Activated CD4-positive, alpha-beta T cell treated with anti-CD3 and anti-CD28 coated beads, Interleukin-2, amount 50 U/mL, for 1 hour (primary cell): Measurements from ENCODE around the gene COMMD1.
"Not testable (repeated sequence)": the region's sequence is repeated elsewhere in the genome, so short reads cannot be mapped to it uniquely, and the experiment has no call there.

Experiments used
- DNase-seq: peaks from one replicate; pipeline ENCODE4 v3.0.0-alpha.2; 2020

COMMD1 gene

GRCh38 chr2:62076980-62077638 is 171.6 kb downstream of the COMMD1 start:
- DNase-seq, result no peak

GRCh38 chr2:62084801-62085200 is 179.3 kb downstream of the COMMD1 start:
- no peak for DNase-seq

GRCh38 chr2:62089658-62090057 is 184.2 kb downstream of the COMMD1 start:
- DNase-seq, result no peak

- DNase-seq, result no peak
Measured at GRCh38 chr2:62091471-62091870, 186.0 kb downstream of the COMMD1 start.

DNA sequence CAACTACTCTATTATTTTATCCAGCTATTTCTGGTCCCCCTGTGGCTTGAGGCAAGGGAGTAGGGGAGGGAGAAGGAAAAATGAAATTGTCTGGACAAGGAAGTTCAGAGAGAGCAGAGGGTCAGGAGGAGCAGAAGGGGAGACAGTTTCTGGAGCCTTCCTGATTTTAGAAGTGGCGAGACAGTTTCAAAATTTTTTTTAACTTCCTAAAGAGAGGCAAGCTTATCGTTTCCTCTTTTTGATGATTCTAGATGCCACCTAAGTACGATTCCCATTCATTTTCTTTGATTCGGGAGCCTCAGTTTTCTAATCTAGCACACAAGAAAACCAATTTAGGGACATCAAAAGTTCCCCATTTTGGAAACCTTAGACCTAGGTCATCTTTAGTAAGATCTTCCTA is 193.6 kb downstream of the COMMD1 start:
- no peak for DNase-seq

- no peak for DNase-seq
Measured at GRCh38 chr2:62099523-62100175, 194.2 kb downstream of the COMMD1 start.

DNA sequence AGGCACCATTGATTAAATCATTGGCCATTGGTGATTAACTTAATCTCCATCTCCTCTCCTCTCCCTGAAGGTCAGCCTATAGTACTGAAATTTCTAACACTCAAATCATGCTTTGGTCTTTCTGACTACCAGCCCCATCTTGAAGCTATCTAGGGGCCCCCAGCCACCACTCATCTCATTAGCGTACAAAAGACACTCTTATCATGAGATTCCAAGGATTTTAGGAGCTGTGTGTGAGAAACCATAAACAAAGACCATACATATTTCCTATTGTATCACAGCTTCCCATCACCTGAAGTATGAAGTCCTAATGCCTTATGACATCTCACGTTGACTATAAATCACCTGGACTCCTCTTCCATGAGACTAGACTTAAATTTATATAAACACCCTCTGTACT is 196.4 kb downstream of the COMMD1 start:
- no peak for DNase-seq

- DNase-seq, result no peak
Measured at GRCh38 chr2:62102402-62102920, 197.0 kb downstream of the COMMD1 start.

DNA sequence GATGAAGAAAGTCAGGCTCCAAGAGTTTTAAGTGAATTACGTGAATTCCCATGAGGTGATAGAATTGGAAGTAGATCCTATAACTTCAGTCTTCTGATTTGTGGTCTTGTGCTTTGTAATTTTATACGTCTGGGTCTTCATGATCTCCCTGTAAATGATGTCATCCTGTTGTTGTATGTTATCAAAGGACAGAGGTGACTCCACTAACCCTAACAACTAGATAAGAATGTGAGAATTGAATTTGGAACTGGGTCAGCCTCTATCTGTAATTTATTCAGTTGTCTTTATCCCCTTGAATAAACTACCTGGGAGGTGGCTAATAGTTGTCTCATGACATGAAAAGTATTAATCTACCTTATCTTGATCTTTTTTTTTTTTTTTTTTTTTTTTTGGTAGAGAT is 204.1 kb downstream of the COMMD1 start:
- DNase-seq, result no peak

DNA sequence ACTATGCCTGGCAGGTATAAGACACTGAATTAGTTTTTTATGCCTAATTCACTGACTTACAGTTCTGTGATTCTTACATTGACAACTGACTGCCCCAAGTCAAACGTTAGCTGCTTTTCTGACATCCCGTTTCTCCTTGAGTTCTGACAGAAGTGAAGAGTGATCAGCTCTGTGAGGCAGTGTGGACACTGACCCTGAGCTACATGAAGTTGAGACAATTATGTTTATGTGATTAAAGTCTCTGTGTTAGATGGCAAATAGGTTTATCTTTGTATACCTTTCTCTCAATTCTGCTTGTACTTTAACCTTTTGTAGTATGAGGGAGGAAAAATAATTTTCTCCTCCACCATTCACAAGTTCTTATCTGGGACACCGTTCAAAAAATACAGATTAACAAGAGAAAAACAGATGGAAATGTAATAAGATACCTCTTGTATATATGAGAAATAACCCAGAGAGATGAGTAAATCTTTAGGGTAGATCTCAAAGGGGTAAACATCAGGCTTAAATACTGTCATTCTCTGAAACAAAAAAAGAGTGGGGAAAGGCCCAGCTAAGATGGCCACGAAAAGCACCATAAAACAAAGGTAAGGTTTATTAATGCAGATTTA is 205.0 kb downstream of the COMMD1 start:
- no peak for DNase-seq

DNA sequence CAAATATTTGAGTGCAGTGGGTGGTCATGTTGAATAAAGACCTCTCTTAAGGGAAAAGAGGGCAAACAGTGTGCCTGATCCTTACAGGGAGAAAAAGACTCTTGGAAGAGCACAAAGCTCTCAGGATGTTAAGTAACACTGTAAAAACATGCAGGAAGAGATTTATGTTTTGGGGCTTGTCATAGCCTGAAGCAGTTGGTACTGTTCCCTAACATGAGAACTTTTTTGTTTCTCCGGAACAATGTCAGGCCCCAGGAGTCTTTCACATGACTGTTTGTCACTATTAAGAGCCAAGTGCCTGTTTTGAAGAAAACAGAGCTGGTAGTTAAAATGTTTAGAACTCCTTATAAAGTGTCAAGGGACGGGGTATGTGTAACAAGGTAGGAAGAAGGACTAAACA is 206.7 kb downstream of the COMMD1 start:
- no peak for DNase-seq

- DNase-seq, result no peak
Measured at GRCh38 chr2:62114564-62114963, 209.1 kb downstream of the COMMD1 start.

- DNase-seq, result no peak
Measured at GRCh38 chr2:62116983-62117382, 211.5 kb downstream of the COMMD1 start.

DNA sequence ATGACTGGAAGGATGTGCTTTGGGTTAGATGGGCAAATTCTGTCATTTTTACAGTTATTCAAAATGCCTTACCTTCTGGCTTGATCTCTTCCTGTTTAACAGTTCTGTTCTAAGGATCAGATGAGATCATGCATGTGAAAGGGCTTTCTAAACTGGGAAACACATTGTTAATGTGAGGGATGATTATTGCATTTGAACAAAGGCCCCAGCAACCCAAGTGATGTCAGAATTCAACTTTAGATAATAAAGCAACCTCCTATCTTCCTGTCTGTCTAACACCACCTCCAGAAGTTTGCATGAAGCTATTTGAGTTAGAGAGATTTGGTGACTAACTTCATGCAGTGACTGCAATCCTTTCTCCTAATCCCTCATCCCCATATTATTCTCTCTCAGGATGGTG is 212.7 kb downstream of the COMMD1 start:
- DNase-seq, result no peak

- no peak for DNase-seq
Measured at GRCh38 chr2:62119311-62119974, 214.0 kb downstream of the COMMD1 start.

GRCh38 chr2:62126239-62126638 is 220.8 kb downstream of the COMMD1 start:
- DNase-seq, result not testable (repeated sequence)

DNA sequence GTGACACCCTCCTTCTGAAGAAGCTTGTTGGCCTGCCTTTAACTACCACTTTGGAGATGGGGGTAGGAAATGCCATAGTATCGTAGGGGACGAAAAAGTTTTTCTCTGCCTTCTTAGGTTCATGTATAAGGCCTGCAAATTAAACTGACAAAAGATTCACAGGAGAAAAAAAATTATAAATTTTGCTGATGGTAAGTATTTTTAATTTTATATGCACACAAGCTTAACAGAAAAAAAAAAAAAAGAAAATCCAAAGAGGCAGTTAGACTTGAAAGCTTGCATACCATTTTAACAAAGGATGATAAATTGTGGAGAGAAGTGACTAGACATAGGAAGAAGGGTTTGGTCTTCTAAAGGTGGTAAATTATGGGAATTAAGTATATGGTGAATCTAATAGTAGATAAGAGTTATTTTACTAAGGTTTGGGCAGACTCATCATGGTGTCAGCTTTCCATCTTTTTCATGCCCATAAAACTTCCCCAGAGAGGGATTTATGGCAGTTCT is 227.9 kb downstream of the COMMD1 start:
- DNase-seq, result no peak

GRCh38 chr2:62136956-62137830 is 231.7 kb downstream of the COMMD1 start:
- DNase-seq, result no peak

- no peak for DNase-seq
Measured at GRCh38 chr2:62140426-62141141, 235.1 kb downstream of the COMMD1 start.

- DNase-seq, result no peak
Measured at GRCh38 chr2:62141142-62141740, 235.8 kb downstream of the COMMD1 start.

DNA sequence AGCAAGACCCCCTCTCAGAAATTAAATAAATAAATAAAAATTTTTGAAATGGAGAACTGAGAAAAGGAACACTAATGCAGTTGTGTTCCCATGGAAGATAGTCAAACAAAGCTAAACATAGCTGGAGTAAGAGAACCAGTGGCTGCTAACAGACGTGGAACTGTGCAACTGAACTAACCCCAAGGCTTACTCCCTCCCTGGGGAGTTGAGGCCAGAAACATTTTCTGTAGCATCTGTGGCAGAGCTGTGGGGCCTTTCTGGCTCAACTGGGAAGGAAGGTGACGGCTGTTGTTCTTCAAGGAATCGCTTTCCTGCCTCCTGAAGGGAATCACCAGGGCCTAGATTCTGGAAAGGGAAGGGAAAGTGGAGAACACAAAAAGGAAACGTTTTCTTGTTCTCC is 236.6 kb downstream of the COMMD1 start:
- DNase-seq, result no peak
